GM18502 (cell line): ENCODE results near the gene ZNF205.
"Not testable (repeated sequence)": the region's sequence is repeated elsewhere in the genome, so short reads cannot be mapped to it uniquely, and the experiment has no call there.

Experiments
- ATAC-seq: cut with Tn5 transposase; IDR thresholded peaks from one replicate; pipeline ENCODE4 v1.9.1; 2021; ENCODE audit warnings: mild to moderate bottlenecking; ENCODE audit not compliant: unreplicated experiment, poor library complexity

The ZNF205 gene

GRCh38 chr16:3112058-3112880 lies at the start of gene ZNF205:
Gene ZNF205 (plus strand): TSS chr16:3112586. CDS start chr16:3113431, 845 bp downstream.
- ATAC-seq = no peak

GRCh38 chr16:3063625-3064386 lies 48.6 kb upstream of the ZNF205 start:
- no peak for ATAC-seq

GRCh38 chr16:3065069-3065741 lies 47.2 kb upstream of the ZNF205 start, which contains the start of gene IL32:
Gene IL32 (plus strand): TSS chr16:3065640. CDS start chr16:3065812, 172 bp downstream.
- no peak for ATAC-seq

- no peak for ATAC-seq
Observed at GRCh38 chr16:3065742-3066439, 46.5 kb upstream of the ZNF205 start.

- ATAC-seq = no peak
Observed at GRCh38 chr16:3066440-3066748, 46.0 kb upstream of the ZNF205 start.

- no peak for ATAC-seq
Observed at GRCh38 chr16:3068487-3068886, 43.9 kb upstream of the ZNF205 start.

GRCh38 chr16:3069146-3069545 lies 43.2 kb upstream of the ZNF205 start:
- ATAC-seq = not testable (repeated sequence)

- no peak for ATAC-seq
Observed at GRCh38 chr16:3070608-3071111, 41.7 kb upstream of the ZNF205 start.

- no peak for ATAC-seq
Observed at GRCh38 chr16:3071655-3072054, 40.7 kb upstream of the ZNF205 start.

GRCh38 chr16:3072148-3072547 lies 40.2 kb upstream of the ZNF205 start:
- ATAC-seq = not testable (repeated sequence)

- not testable (repeated sequence) for ATAC-seq
Observed at GRCh38 chr16:3072576-3073263, 39.7 kb upstream of the ZNF205 start.

- no peak for ATAC-seq
Observed at GRCh38 chr16:3073448-3073847, 38.9 kb upstream of the ZNF205 start.

- ATAC-seq = peak; percentile 81
Observed at GRCh38 chr16:3074860-3075522, 37.4 kb upstream of the ZNF205 start.

GRCh38 chr16:3075523-3075915 lies 36.9 kb upstream of the ZNF205 start:
- no peak for ATAC-seq

- not testable (repeated sequence) for ATAC-seq
Observed at GRCh38 chr16:3075946-3076345, 36.4 kb upstream of the ZNF205 start.

- no peak for ATAC-seq
Observed at GRCh38 chr16:3076577-3076976, 35.8 kb upstream of the ZNF205 start.

GRCh38 chr16:3080024-3080423 lies 32.4 kb upstream of the ZNF205 start:
- ATAC-seq = no peak

- ATAC-seq = not testable (repeated sequence)
Observed at GRCh38 chr16:3081957-3082356, 30.4 kb upstream of the ZNF205 start.

- not testable (repeated sequence) for ATAC-seq
Observed at GRCh38 chr16:3083408-3083807, 29.0 kb upstream of the ZNF205 start.
